Fibroblast of the conjunctiva (primary cell): Measurements from ENCODE around the gene HSDL2.
"Not testable (repeated sequence)": the region's sequence is repeated elsewhere in the genome, so short reads cannot be mapped to it uniquely, and the experiment has no call there.

ENCODE experiments used
- DNase-seq: peaks from one replicate; pipeline ENCODE4 v3.0.0-alpha.2; 2010; ENCODE audit warnings: low read depth

The HSDL2 gene

GRCh38 chr9:112396872-112397271 lies 17.0 kb downstream of the HSDL2 start:
- DNase-seq: no peak

DNA sequence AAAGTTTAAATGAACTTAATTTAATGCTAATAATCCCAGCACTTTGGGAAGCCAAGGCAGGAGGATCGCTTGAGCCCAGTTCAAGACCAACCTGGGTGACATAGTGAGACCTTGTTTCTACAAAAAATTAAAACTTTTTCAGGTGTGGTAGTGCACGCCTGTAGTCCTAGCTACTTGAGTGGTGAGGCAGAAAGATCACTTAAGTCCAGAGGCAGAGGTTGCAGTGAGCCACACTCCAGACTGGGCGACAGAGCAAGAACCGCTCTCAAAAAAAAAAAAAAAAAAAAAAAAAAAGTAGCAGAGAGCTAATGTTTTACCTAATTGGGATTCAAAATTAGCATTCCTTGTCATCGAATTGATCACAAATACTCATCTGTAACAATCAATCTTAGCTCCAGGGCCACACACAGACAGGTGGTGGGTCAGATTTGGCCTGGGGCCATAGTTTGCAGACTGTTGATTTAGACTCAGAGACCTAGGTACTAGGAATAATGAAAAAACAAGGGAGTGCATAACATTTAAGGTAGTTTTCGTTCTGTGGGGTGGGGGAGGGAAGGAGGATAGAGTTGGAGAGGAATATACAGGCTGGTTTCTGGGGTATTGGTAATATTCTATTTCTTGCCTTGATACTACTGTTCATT lies 21.4 kb downstream of the HSDL2 start:
- no peak for DNase-seq

GRCh38 chr9:112403614-112404201 lies 23.8 kb downstream of the HSDL2 start:
- DNase-seq: no peak

DNA sequence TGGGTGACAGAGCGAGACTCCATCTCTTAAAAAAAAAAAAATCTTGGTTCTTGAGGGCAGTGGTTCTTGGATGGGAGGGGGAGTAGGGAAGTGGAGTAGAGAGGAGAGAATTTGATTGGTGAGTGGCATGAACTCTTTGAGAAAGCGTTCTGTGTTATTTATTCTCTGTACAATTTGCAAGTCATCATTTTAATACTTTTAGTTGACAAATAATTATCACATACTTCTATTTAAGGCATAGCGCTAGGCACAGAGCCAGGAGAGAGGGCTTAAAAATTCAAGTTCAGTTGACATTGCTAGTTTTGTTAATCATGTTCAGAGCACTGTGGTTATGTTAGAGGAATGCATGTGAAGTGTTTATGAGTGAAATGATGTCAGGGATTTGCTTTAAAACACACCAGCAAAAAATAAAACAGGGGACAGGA lies 24.6 kb downstream of the HSDL2 start:
- DNase-seq: no peak

GRCh38 chr9:112408275-112408674 lies 28.4 kb downstream of the HSDL2 start:
- no peak for DNase-seq

GRCh38 chr9:112408819-112409218 lies 28.9 kb downstream of the HSDL2 start:
- DNase-seq: no peak

DNA sequence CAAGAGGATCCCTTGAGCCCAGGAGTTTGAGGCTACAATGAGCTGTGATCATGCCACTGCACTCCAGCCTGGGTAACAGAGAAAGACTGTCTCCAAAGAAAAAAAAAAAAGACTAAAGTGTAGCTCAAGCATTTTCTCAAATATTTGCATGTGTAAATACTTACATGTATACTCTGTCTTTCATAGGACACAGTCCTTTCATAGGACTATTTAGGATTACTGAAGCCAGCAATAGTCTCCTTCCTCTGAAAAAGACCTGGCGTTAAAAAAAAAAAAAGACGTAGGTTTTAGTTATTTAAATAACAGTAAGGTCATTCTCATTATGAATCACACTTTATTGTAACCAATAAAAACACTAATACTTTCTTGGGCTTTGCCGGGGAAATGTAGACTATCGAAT lies 29.9 kb downstream of the HSDL2 start:
- DNase-seq: no peak

GRCh38 chr9:112411626-112412027 lies 31.7 kb downstream of the HSDL2 start:
- DNase-seq: no peak

DNA sequence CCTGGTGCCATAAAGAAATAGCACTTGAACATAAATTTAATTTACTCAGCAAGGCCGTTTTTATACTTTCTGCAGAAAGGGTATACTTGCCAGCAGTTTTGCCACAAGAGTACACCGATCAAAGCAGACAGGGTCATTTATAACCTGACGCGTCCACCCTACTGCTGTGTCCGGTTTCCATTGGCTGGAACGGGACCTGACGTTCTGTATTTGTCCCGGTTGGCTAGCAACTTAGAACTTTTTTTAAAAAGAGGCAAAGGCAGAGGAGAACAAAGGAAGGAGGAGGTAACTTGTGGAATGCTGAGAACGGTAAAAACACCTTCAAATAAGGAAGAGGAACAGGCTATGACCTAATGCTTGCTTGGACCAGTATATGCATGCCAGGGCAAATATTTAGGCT lies 33.8 kb downstream of the HSDL2 start:
- DNase-seq: not testable (repeated sequence)

DNA sequence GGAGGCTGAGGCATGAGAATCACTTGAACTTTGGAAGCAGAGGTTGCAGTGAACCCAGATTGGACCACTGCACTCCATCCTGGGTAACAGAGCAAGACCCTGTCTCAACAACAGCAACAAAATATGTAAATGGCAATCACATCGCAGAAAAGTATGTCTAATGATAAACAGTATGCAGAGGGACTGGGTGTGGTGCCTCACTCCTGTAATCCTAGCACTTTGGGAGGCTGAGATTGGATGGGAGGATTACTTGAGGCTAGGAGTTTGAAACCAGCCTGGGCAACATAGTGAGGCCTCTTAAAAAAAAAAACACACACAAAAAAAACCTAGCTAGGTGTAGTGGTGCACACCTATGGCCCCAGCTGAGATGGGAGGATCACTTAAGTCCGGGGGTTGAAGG lies 40.3 kb downstream of the HSDL2 start:
- no peak for DNase-seq

GRCh38 chr9:112421771-112422222 lies 41.9 kb downstream of the HSDL2 start:
- no peak for DNase-seq

GRCh38 chr9:112422417-112423148 lies 42.7 kb downstream of the HSDL2 start:
- DNase-seq: no peak

DNA sequence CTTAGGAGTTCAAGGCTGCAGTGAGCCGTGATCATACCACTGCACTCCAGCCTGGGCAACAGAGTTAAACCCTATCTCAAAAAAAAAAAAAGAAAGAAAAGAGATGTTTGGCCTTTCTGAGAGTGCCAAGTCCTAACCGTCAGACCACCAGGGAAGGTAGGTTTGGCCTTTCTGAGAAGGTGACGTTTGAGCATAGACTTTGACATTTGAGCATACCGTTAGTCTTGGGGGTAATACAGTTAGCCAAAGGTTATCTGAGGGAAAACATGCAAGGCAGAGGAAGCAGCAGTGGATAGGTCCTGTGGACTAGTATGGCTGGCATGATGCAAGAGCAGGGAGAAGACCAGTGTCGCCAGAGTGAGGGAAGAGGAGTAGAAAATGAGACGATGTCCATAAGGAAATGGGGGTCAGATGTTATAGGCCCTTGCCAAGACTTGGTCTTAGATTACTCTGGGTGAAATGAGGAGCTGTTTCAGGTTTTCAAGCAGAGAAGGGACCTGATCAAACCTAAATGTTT lies 50.2 kb downstream of the HSDL2 start:
- DNase-seq: no peak

DNA sequence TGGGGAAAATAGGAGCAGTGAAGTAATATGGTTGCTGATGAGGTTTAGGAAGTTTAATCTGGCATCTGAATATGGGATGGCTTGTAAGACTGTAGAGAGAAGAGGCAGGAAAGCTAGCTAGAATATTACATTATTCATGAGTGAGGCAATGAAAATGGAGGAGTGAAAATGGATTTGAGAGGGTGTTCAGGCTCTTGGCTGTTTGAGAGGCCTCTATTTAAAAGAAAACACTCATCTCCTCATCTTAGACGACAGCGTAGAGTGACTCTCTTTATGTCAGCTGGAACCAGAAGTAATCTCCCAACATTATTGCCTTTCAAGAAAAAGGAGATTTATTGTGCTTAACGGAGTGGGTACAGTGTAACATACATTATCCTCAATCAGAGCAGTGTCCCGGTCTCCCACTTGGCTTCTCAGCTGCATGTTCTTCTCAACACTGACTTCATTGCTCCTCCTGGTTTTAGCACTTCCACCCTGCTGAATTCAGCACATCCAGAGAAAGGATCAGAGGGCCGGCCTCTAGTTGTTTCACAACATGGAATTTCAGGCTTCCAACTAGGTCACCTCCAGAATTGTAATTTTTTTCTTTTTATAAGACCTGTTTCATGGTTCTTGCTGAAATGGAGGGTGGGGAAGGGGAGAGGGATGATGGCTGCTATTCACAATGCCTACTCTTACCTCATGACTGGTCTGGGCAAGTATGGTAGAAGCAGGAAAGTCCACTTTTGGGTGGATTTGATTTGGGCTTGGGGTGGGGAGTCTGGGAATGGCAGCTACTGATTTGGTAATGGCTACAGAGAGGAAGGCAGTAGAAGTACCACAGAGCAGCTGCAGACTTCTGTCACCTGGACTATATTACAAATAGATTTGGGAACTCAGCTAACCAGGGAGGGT lies 53.8 kb downstream of the HSDL2 start:
- no peak for DNase-seq

DNA sequence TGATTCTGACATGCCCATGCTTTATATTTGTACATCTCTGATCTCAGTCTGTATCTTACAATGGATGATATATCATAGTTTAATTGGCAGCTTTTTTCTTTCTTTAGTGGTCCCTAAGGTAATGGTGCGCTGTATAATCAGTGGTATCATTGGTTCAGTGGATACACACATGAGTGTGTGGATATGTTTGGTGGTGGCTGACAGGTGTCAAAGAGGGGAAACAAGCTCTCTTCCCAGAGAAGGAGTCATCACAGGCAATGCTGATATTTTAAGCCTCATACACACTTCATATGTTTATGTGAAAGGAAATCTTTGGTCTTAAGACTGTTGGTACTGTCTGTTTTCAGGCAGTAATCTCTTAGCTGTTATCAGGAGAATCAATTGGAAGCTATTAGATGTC lies 54.6 kb downstream of the HSDL2 start:
- no peak for DNase-seq

DNA sequence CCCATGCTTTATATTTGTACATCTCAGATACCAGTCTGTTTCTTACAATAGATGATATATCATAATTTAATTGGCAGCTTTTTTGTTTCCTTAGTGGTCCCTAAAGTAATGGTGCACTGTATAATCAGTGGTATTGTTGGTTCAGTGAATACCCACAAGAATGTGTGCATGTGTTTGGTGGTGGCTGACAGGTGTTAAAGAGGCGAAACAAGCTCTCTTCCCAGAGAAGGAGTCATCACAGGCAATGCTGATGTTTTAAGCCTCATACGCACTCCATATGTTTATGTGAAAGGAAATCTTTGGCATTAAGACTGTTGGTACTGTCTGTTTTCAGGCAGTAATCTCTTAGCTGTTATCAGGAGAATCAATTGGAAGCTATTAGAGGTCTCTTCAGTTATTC lies 57.5 kb downstream of the HSDL2 start:
- no peak for DNase-seq

DNA sequence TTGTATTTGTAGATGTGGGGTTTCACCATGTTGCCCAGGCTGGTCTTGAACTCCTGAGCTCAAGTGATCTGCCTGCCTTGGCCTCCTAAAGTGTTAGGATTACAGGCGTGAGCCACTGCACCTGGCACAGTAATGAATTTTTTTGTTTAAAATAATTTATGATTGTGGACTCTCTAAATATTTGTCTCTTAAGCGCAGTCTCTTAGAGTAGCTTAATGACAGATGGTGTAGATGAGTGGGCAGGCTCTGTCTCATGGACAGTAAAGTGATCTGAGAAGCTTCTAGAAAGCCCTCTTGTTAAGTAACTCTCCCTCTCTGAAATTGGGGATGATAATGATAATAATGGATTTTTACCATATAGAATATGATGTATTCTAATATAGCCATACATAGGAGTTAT lies 59.3 kb downstream of the HSDL2 start:
- DNase-seq: no peak

- no peak for DNase-seq
Measured at GRCh38 chr9:112439825-112440224, 59.9 kb downstream of the HSDL2 start.

DNA sequence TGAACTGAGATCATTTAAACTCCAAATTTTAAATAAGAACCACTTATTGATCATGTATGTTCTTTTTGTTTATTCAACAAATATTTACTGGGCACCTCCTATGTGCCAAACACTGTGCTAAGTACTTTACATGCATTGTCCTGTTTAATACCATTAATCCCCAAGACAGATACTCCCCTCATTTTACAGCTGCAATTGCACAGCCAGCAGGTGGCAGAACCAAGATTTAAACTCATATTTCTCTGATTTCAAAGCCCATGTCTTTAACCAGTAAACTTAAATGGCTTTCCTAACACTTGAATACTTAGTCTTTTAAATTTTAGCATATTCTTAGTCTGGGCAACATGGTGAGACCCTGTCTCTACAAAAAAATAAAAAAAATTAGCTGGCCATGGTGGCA lies 63.3 kb downstream of the HSDL2 start:
- peak; percentile 4 for DNase-seq

DNA sequence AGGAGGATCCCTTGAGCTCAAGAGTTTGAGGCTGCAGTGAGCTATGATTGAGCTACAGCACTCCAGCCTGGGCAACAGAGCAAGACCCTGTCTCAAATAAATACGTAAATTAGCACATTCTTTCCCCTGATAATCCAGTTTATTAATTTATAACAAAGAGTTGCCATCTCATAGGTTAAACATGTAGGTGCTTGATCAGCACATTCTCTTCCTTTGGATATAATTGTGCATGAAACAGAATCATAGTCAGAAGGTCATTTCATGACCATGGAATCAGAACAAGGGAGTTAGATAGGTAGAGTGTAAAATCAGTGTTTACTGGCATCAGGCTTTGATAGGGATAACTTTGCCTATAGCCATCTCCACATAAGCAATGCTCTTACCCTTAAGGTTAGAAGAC lies 63.7 kb downstream of the HSDL2 start:
- no peak for DNase-seq

- no peak for DNase-seq
Measured at GRCh38 chr9:112445196-112445595, 65.3 kb downstream of the HSDL2 start.

DNA sequence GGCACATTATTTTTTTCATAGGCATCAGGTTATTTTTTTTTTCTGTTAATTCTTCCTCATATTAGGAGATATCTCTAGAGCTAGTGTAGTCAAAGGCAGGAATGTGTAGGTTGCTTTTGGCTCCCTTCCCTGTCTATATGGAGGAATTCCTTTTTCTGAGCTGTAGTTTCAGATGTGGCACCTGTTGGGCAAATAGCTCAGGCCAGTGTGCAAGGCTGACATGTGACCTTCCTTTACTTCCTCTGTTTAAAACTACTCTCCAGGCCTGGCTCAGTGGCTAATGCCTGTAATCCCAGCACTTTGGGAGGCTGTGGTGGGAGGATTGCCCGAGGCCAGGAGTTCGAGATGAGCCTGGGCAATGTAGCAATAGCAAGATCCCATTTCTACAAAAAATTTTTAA lies 66.2 kb downstream of the HSDL2 start:
- DNase-seq: no peak
